Progenitor cell of endocrine pancreas (in vitro differentiated cells): ENCODE data around the gene PRSS33. TPM values are rescaled to one million over a fixed set of nuclear protein-coding genes. Genes with fewer than 3 reads are reported as not detected.

ENCODE experiments used
- DNase-seq: peaks from one replicate; pipeline ENCODE4 v3.0.0; 2021; ENCODE audit warnings: low spot score; ENCODE audit not compliant: unreplicated experiment
- H3K27ac Mint-ChIP-seq: 2 replicates; pipeline ENCODE4 v1.8.0; 2021; ENCODE audit warnings: mild to moderate bottlenecking, moderate library complexity, mixed read lengths
- H3K27me3 Mint-ChIP-seq: 2 replicates; pipeline ENCODE4 v1.8.0; 2021; ENCODE audit warnings: mixed read lengths
- H3K36me3 Mint-ChIP-seq: 2 replicates; pipeline ENCODE4 v1.8.0; 2022; ENCODE audit warnings: mixed read lengths; ENCODE audit not compliant: insufficient read depth
- H3K4me1 Mint-ChIP-seq: 2 replicates; pipeline ENCODE4 v1.8.0; 2021; ENCODE audit warnings: low read depth, mixed read lengths
- H3K4me3 Mint-ChIP-seq: 2 replicates; pipeline ENCODE4 v1.8.0; 2021; ENCODE audit warnings: low read depth, mild to moderate bottlenecking, moderate library complexity, mixed read lengths
- H3K9me3 Mint-ChIP-seq: 2 replicates; pipeline ENCODE4 v1.8.0; 2021; ENCODE audit warnings: low read depth, mixed read lengths
- CTCF ChIP-seq: fragments of 200-600 bp; sonication (generic); IDR thresholded peaks from one replicate; pipeline ENCODE4 v1.5.0; 2021; ENCODE audit warnings: antibody characterized with exemption, mild to moderate bottlenecking; ENCODE audit not compliant: unreplicated experiment
- total RNA-seq: library from RNA; stranded (reverse); gene quantifications from 2 replicates; pipeline ENCODE4 v1.2.1, GENCODE V29; 2021

PRSS33 gene
- total RNA-seq, 1 donor from 2014 or later = 0.31 TPM

GRCh38 chr16:2824626-2825025, 37.3 kb upstream of the PRSS33 start:
- Mint-ChIP-seq H3K27ac (no peak overlapping the region), H3K36me3 (no peaks in the 10 kb centered on the region), H3K4me3 (no peak overlapping the region), H3K27me3 (peaks cover 4% of the 10 kb centered on the region), H3K4me1 (no peaks in the 10 kb centered on the region), H3K9me3 (no peaks in the 10 kb centered on the region)
- TF ChIP-seq CTCF = no peak
- no peak for DNase-seq

- TF ChIP-seq CTCF = no peak
- Mint-ChIP-seq H3K4me1 (no peaks in the 10 kb centered on the region), H3K9me3 (no peaks in the 10 kb centered on the region), H3K36me3 (no peaks in the 10 kb centered on the region), H3K4me3 (no peak overlapping the region), H3K27me3 (peaks cover 4% of the 10 kb centered on the region), H3K27ac (no peak overlapping the region)
- no peak for DNase-seq
Observed at GRCh38 chr16:2822496-2822895, 35.1 kb upstream of the PRSS33 start.

GRCh38 chr16:2822158-2822495, 34.8 kb upstream of the PRSS33 start:
- Mint-ChIP-seq H3K27me3 (peaks cover 4% of the 10 kb centered on the region), H3K36me3 (no peaks in the 10 kb centered on the region), H3K27ac (no peak overlapping the region), H3K4me3 (no peak overlapping the region), H3K9me3 (no peaks in the 10 kb centered on the region), H3K4me1 (no peaks in the 10 kb centered on the region)
- no peak for DNase-seq
- TF ChIP-seq CTCF = no peak

- Mint-ChIP-seq H3K9me3 (no peaks in the 10 kb centered on the region), H3K27ac (no peak overlapping the region), H3K4me3 (no peak overlapping the region), H3K36me3 (no peaks in the 10 kb centered on the region), H3K27me3 (peaks cover 4% of the 10 kb centered on the region), H3K4me1 (no peaks in the 10 kb centered on the region)
- no peak for TF ChIP-seq CTCF
- DNase-seq = no peak
Observed at GRCh38 chr16:2821487-2822157, 34.3 kb upstream of the PRSS33 start.

GRCh38 chr16:2820836-2821486, 33.6 kb upstream of the PRSS33 start:
- Mint-ChIP-seq H3K4me1 (no peaks in the 10 kb centered on the region), H3K36me3 (no peaks in the 10 kb centered on the region), H3K9me3 (no peaks in the 10 kb centered on the region), H3K27me3 (peaks cover 4% of the 10 kb centered on the region), H3K27ac (no peak overlapping the region), H3K4me3 (no peak overlapping the region)
- no peak for DNase-seq
- TF ChIP-seq CTCF = no peak
